Sigmoid colon (tissue), 7 donors: ENCODE results near the gene GNL3. TPM values are rescaled to one million over a fixed set of nuclear protein-coding genes. Genes with fewer than 3 reads are reported as not detected.

Experiments used
- DNase-seq: peaks from one replicate; pipeline ENCODE4 v3.0.0-alpha.2; 2019
- H3K27ac ChIP-seq, 4 donors: fragments of 200-600 bp; sonication (generic); one replicate each; pipeline ENCODE4 v1.5.1; 2016 to 2019; ENCODE audit warnings: mild to moderate bottlenecking in 1 of 4
- H3K27me3 ChIP-seq, 3 donors: fragments of 200-600 bp; sonication (generic); one replicate each; pipeline ENCODE4 v1.5.1; 2019; ENCODE audit warnings: mild to moderate bottlenecking in 1 of 3
- H3K36me3 ChIP-seq, 4 donors: fragments of 200-600 bp; sonication (generic); one replicate each; pipeline ENCODE4 v1.5.1; 2016 to 2019
- H3K4me1 ChIP-seq, 4 donors: fragments of 200-600 bp; sonication (generic); one replicate each; pipeline ENCODE4 v1.5.1; 2017 to 2019
- H3K4me3 ChIP-seq, 4 donors: fragments of 200-600 bp; sonication (generic); one replicate each; pipeline ENCODE4 v1.5.1; 2017 to 2019; ENCODE audit warnings: mild to moderate bottlenecking in 2 of 4, moderate library complexity in 1 of 4
- H3K9me3 ChIP-seq, 4 donors: fragments of 200-600 bp in 3 of 4; sonication (generic) in 3 of 4; one replicate each; pipeline versions ENCODE4 v1.5.1 to v1.6.1; 2013 to 2019
- CTCF ChIP-seq, 4 experiments: fragments of 450-650 bp in 3 of 4; fragments of 200-600 bp in 1 of 4; IDR thresholded peaks; one replicate each; pipeline ENCODE4 v1.5.1; 2016 to 2019; ENCODE audit warnings: antibody characterized with exemption in 4 of 4, mild to moderate bottlenecking in 3 of 4, moderate library complexity in 2 of 4
- EP300 ChIP-seq, 4 donors: sonication (generic); formaldehyde crosslinking; IDR thresholded peaks; one replicate each; pipeline ENCODE4 v1.6.1; 2017; ENCODE audit warnings: antibody characterized with exemption in 4 of 4
- POLR2A ChIP-seq, 2 donors: fragments of 450-650 bp; IDR thresholded peaks; one replicate each; pipeline ENCODE4 v1.6.1; 2016; ENCODE audit warnings: antibody characterized with exemption in 2 of 2, mild to moderate bottlenecking in 2 of 2, moderate library complexity in 2 of 2
- POLR2AphosphoS5 ChIP-seq, 4 donors: sonication (generic); formaldehyde crosslinking; IDR thresholded peaks; one replicate each; pipeline ENCODE4 v1.6.1; 2017; ENCODE audit warnings: antibody characterized with exemption in 4 of 4
- WGBS, 2 donors: extraction: QIAGEN DNeasy Blood & Tissue Kit; methylation state at CpG; one replicate each; pipeline ENCODE4 v1.1.7; 2013; 5-methylcytosine and 5-hydroxymethylcytosine counted together
- intact Hi-C: fragments of 100-400 bp; cut with DNase I; formaldehyde crosslinking; loops from one replicate; pipeline ENCODE4 v1.15.1; 2023
- polyA plus RNA-seq, 3 donors: library from polyadenylated mRNA; stranded (reverse); fragments of 200-250 nt; gene quantifications; one replicate each; pipeline ENCODE4 v1.2.3, GENCODE V29; 2013
- total RNA-seq, 4 donors: library from RNA; depleted of rRNA; stranded (reverse); fragments of >200 nt; gene quantifications; one replicate each; pipeline ENCODE4 v1.1.0, GENCODE V29; 2016
- donor health status: healthy with polysubstance abuse.
- donor health status: Bipolar disorder and iron deficiency.
- donor health status: healthy.

Gene GNL3
- total and polyA plus RNA-seq, 7 donors, result 22.4 to 76.6 (median 39.8) TPM

GRCh38 chr3:52650439-52650838 is 35.4 kb upstream of the GNL3 start:
- intact Hi-C loops, result no loop called here
- Histone ChIP-seq H3K36me3 (peaks cover 12 to 96% (median 45%) of the 10 kb centered on the region in 4 donors), H3K4me1 (no peaks in the 10 kb centered on the region), H3K27ac (peak overlapping the region in 1 of 4 donors; percentile 23), H3K4me3 (no peak overlapping the region), H3K9me3 (no peaks in the 10 kb centered on the region), H3K27me3 (no peaks in the 10 kb centered on the region)
- WGBS, 2 donors, result 95 to 98% methylated on average over 1 of the region's 1 CpG
- TF ChIP-seq POLR2AphosphoS5 (IDR thresholded peaks at IDR 0.05) (no peak), POLR2A (IDR thresholded peaks at IDR 0.05) (no peak), CTCF (IDR thresholded peaks at IDR 0.05) (no peak)
- DNase-seq, result no peak

GRCh38 chr3:52651592-52651991 is 34.2 kb upstream of the GNL3 start:
- Histone ChIP-seq H3K4me3 (no peak overlapping the region), H3K36me3 (peaks cover 18 to 98% (median 55%) of the 10 kb centered on the region in 4 donors), H3K4me1 (no peaks in the 10 kb centered on the region), H3K9me3 (no peaks in the 10 kb centered on the region), H3K27ac (no peak overlapping the region), H3K27me3 (no peaks in the 10 kb centered on the region)
- intact Hi-C loops, result no loop called here
- DNase-seq, result no peak
- TF ChIP-seq EP300 (IDR thresholded peaks at IDR 0.05) (no peak), CTCF (IDR thresholded peaks at IDR 0.05) (no peak), POLR2AphosphoS5 (IDR thresholded peaks at IDR 0.05) (no peak), POLR2A (IDR thresholded peaks at IDR 0.05) (no peak)

- no peak overlapping the region for H3K27ac ChIP-seq
- no peaks in the 10 kb centered on the region for H3K27me3 ChIP-seq
- 91 to 96% methylated on average over 3 of the region's 3 CpGs for WGBS, 2 donors
- H3K4me3 ChIP-seq, result no peak overlapping the region
- H3K36me3 ChIP-seq, result peaks cover 25 to 100% (median 48%) of the 10 kb centered on the region in 4 donors
- no peak for TF ChIP-seq EP300 (IDR thresholded peaks at IDR 0.05)
- no peak for TF ChIP-seq POLR2A (IDR thresholded peaks at IDR 0.05)
- TF ChIP-seq CTCF (IDR thresholded peaks at IDR 0.05), result no peak
- TF ChIP-seq POLR2AphosphoS5 (IDR thresholded peaks at IDR 0.05), result no peak
- DNase-seq, result no peak
- no peaks in the 10 kb centered on the region for H3K4me1 ChIP-seq
- intact Hi-C loops, result no loop called here
- no peaks in the 10 kb centered on the region for H3K9me3 ChIP-seq
These were observed 29.9 kb upstream of the GNL3 start for GRCh38 chr3:52655895-52656294.

- 63 to 94% methylated on average over 3 of the region's 3 CpGs for WGBS, 2 donors
- Histone ChIP-seq H3K4me3 (no peak overlapping the region), H3K4me1 (no peaks in the 10 kb centered on the region), H3K27ac (no peak overlapping the region), H3K9me3 (no peaks in the 10 kb centered on the region), H3K36me3 (peaks cover 27 to 88% (median 42%) of the 10 kb centered on the region in 4 donors), H3K27me3 (no peaks in the 10 kb centered on the region)
- DNase-seq, result no peak
- TF ChIP-seq POLR2AphosphoS5 (IDR thresholded peaks at IDR 0.05), result no peak
- TF ChIP-seq EP300 (IDR thresholded peaks at IDR 0.05), result no peak
- no peak for TF ChIP-seq CTCF (IDR thresholded peaks at IDR 0.05)
- intact Hi-C loops, result no loop called here
These were observed 25.8 kb upstream of the GNL3 start for GRCh38 chr3:52660046-52660445.

GRCh38 chr3:52663098-52663497 is 22.7 kb upstream of the GNL3 start:
- no peak for DNase-seq
- no peak overlapping the region for H3K4me3 ChIP-seq
- no peaks in the 10 kb centered on the region for H3K4me1 ChIP-seq
- intact Hi-C loops, result no loop called here
- H3K27ac ChIP-seq, result no peak overlapping the region
- H3K27me3 ChIP-seq, result no peaks in the 10 kb centered on the region
- H3K9me3 ChIP-seq, result no peaks in the 10 kb centered on the region
- H3K36me3 ChIP-seq, result peaks cover 16 to 88% (median 26%) of the 10 kb centered on the region in 4 donors
- 95 to 96% methylated on average over 3 of the region's 3 CpGs for WGBS, 2 donors
- TF ChIP-seq POLR2A (IDR thresholded peaks at IDR 0.05), result no peak
- no peak for TF ChIP-seq POLR2AphosphoS5 (IDR thresholded peaks at IDR 0.05)
- no peak for TF ChIP-seq CTCF (IDR thresholded peaks at IDR 0.05)
- no peak for TF ChIP-seq EP300 (IDR thresholded peaks at IDR 0.05)
